HTERT RPE-1 (cell line): Measurements from ENCODE around the gene C1QB.
"Not testable (repeated sequence)": the region's sequence is repeated elsewhere in the genome, so short reads cannot be mapped to it uniquely, and the experiment has no call there.

Source experiments
- in situ Hi-C: fragments of 300-500 bp; cut with MboI; formaldehyde crosslinking; loops from 4 replicates; pipeline ENCODE4 v1.14.3; 2020; ENCODE audit warnings: low sequenced_read_pairs

C1QB gene

GRCh38 chr1:22691031-22691753 lies 38.2 kb downstream of the C1QB start:
- in situ Hi-C loops, result no loop called here

DNA sequence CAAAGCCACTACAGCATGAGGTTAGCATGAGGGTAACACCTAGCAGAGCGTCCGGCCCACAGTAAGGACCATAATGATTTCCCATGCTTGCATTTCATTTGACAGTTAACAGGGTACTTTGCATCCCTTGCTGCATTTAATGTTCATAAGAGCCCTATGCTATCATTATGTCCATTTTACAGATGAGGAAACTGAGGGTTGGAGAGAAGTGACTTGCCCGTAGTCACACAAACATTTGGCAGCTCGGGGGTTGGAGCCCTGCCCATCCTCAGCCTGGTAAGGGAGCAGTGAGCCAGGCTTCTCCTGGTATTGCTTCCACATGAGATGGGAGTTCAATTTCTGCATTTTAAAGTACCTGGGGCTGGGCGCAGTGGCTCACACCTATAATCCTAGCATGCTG lies 41.1 kb downstream of the C1QB start:
- in situ Hi-C loops, result no loop called here

DNA sequence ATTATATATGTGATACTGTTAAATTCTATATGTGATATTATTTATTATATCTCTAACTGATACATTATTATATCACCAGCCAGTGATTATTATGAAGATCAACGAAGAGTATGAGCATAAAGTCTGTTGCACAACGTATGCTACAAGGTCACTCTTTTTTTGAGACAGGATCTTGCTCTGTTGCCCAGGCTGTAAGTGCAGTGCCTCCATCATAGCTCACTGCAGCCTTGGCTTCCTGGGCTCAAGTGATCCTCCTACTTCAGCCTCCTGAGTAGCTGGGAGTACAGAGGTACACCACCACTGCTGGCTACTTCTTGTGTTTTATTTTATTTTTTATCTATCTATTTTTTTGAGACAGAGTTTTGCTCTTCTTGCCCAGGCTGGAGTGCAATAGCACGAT lies 43.6 kb downstream of the C1QB start:
- in situ Hi-C loops, result no loop called here

GRCh38 chr1:22697980-22698379 lies 44.9 kb downstream of the C1QB start:
- in situ Hi-C loops, result no loop called here

- in situ Hi-C loops, result no loop called here
These were observed 46.9 kb downstream of the C1QB start for GRCh38 chr1:22699681-22700520.

- in situ Hi-C loops, result no loop called here
These were observed 49.5 kb downstream of the C1QB start for GRCh38 chr1:22702296-22703085.

DNA sequence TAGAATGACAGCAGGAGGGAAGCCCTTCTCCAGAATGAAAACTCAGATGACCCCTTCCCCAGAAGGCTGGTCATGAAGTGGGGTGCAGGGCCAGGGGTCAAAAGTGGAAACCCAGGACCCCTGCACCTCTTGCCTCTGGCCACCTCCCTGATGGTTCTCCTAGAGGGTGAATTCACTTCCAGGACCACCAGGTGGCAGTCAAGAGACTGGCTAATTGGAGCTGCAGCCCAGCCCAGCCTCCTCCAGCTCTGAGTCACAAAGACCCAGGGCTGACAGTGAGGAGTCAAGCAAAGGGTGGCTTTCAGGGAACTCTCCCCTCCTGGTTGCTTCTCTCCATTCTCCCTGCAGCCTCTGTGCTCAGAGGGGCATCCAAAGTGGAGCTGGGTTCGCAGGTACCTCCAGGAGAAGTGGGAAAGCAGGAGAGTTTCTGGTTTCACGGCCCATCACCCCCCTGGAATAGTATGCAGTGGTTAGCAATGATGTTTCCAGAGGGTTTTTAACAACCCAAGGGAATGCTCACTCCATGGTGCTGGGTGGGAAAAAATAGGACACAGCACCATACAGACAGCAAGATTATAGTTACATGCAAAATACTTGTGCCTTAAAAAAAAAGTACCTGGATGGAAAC lies 51.5 kb downstream of the C1QB start:
- in situ Hi-C loops, result no loop called here

DNA sequence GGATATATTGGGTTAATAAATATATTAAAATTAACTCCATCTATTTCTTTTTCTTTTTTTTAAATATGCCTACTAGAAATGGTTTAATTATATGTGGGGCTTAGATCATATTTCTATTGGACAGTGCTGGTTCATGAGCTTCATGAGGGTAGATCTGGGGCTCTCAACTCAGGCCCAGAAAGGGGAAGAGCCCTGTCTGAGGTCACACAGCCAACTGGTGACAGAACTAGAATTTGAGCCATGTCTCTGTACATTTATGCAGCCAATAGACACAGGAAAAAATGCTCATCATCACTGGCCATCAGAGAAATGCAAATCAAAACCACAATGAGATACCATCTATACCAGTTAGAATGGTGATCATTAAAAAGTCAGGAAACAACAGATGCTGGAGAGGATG lies 52.5 kb downstream of the C1QB start:
- in situ Hi-C loops, result no loop called here

- in situ Hi-C loops, result not testable (repeated sequence)
These were observed 53.1 kb downstream of the C1QB start for GRCh38 chr1:22706100-22706499.

GRCh38 chr1:22708777-22709176 lies 55.7 kb downstream of the C1QB start:
- in situ Hi-C loops, result no loop called here

DNA sequence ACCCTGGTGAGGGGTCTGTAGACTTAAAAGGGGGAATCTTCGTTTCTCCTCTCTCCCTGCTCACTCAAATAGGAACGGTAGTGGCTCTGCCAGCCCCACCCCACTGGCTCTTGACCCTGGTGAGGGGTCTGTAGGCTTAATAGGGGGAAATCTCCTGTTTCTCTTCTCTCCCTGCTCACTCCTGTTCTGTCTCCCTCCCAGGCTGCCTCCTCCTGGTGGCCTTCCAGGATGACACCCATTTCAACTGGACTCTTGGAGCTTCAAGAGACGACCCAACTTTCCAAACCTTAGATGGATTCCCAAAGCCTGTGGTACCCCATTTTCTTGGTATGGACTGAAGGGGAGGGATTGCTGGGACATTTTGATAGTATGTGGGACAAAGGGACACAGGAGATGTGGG lies 56.2 kb downstream of the C1QB start:
- in situ Hi-C loops, result no loop called here

GRCh38 chr1:22709891-22710700 lies 57.1 kb downstream of the C1QB start:
- in situ Hi-C loops, result no loop called here

DNA sequence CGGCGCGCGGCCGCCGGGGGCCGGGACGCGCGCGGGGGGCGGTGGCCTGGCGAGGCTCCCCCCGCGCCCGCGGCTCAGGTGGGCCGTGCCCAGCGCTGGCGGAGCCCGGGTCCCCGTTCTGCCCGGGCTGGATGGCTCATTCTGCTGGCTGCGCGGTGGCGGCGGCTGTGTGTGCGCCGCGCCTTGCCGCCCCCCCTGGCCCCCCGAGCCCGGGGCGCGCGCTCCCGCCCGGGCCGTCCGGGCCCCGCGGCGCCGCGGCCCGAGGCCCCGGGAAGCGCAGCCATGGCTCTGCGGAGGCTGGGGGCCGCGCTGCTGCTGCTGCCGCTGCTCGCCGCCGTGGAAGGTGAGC lies 57.6 kb downstream of the C1QB start, which contains the start of gene EPHB2:
EPHB2 (plus strand) TSS at position 139 of the 349 bp plus-strand sequence; CDS start at position 283, 144 bp downstream.
- in situ Hi-C loops, result no loop called here

- in situ Hi-C loops, result no loop called here
These were observed 58.0 kb downstream of the C1QB start for GRCh38 chr1:22711071-22711470.
